ENCODE results near the gene TOMM20.
"Not testable (repeated sequence)": the region's sequence is repeated elsewhere in the genome, so short reads cannot be mapped to it uniquely, and the experiment has no call there.

TOMM20 gene

GRCh38 chr1:235077571-235078479 is 50.8 kb downstream of the TOMM20 start:
- no peak for DNase-seq

- DNase-seq, result no peak
Observed at GRCh38 chr1:235077163-235077540, 51.5 kb downstream of the TOMM20 start.

- no peak for DNase-seq
Observed at GRCh38 chr1:235076504-235077162, 52.0 kb downstream of the TOMM20 start.

GRCh38 chr1:235075777-235076308 is 52.8 kb downstream of the TOMM20 start:
- DNase-seq, result no peak

- DNase-seq, result no peak
Observed at GRCh38 chr1:235075048-235075776, 53.4 kb downstream of the TOMM20 start.

- DNase-seq, result peak; percentile 72
Observed at GRCh38 chr1:235074523-235075047, 54.1 kb downstream of the TOMM20 start.

GRCh38 chr1:235073968-235074522 is 54.6 kb downstream of the TOMM20 start:
- DNase-seq, result no peak

- DNase-seq, result no peak
Observed at GRCh38 chr1:235073331-235073967, 55.2 kb downstream of the TOMM20 start.

- DNase-seq, result not testable (repeated sequence)
Observed at GRCh38 chr1:235072577-235072976, 56.1 kb downstream of the TOMM20 start.

GRCh38 chr1:235072096-235072495 is 56.5 kb downstream of the TOMM20 start:
- no peak for DNase-seq

- DNase-seq, result no peak
Observed at GRCh38 chr1:235070819-235071218, 57.8 kb downstream of the TOMM20 start.

- peak; percentile 23 for DNase-seq
Observed at GRCh38 chr1:235069577-235070563, 58.8 kb downstream of the TOMM20 start.

GRCh38 chr1:235069176-235069575 is 59.5 kb downstream of the TOMM20 start:
- no peak for DNase-seq

- DNase-seq, result no peak
Observed at GRCh38 chr1:235068158-235069121, 60.2 kb downstream of the TOMM20 start.

GRCh38 chr1:235067396-235068157 is 61.1 kb downstream of the TOMM20 start:
- DNase-seq, result peak; percentile 66

- DNase-seq, result no peak
Observed at GRCh38 chr1:235063068-235063765, 65.4 kb downstream of the TOMM20 start.

GRCh38 chr1:235060607-235061470 is 67.8 kb downstream of the TOMM20 start:
- no peak for DNase-seq
